Measurements from ENCODE around the gene MUC6. TPM values are rescaled to one million over a fixed set of nuclear protein-coding genes. Genes with fewer than 3 reads are reported as not detected.

The MUC6 gene
- total and polyA plus RNA-seq, 10 of the 15 experiments (the other 5 are each of a cell fraction or from before 2014, with no cell fraction given), result 0.03 TPM; not detected in 8

DNA sequence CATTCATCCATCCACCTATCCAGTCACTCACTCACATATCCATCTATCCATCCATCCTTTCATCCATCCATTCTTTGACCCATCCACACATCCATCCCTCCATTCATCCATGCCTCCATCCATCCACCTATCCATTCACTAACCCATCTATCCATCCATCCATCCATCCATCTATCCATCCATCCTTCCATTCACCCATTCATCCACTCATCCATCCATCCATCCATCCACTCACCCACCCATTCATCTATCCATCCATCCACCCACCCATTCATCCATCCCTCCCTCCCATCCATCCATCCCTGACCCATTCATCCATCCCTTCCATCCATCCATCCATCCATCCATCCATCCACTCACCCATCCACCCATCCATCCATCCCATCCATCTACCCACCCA is 33.2 kb upstream of the MUC6 start (continued):
- TF ChIP-seq, protein P1, sequence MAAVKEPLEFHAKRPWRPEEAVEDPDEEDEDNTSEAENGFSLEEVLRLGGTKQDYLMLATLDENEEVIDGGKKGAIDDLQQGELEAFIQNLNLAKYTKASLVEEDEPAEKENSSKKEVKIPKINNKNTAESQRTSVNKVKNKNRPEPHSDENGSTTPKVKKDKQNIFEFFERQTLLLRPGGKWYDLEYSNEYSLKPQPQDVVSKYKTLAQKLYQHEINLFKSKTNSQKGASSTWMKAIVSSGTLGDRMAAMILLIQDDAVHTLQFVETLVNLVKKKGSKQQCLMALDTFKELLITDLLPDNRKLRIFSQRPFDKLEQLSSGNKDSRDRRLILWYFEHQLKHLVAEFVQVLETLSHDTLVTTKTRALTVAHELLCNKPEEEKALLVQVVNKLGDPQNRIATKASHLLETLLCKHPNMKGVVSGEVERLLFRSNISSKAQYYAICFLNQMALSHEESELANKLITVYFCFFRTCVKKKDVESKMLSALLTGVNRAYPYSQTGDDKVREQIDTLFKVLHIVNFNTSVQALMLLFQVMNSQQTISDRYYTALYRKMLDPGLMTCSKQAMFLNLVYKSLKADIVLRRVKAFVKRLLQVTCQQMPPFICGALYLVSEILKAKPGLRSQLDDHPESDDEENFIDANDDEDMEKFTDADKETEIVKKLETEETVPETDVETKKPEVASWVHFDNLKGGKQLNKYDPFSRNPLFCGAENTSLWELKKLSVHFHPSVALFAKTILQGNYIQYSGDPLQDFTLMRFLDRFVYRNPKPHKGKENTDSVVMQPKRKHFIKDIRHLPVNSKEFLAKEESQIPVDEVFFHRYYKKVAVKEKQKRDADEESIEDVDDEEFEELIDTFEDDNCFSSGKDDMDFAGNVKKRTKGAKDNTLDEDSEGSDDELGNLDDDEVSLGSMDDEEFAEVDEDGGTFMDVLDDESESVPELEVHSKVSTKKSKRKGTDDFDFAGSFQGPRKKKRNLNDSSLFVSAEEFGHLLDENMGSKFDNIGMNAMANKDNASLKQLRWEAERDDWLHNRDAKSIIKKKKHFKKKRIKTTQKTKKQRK (IDR thresholded peaks at IDR 0.05; ENCODE audit: low read depth, low read length), result no peak
- no peak for TF ChIP-seq SIN3A (IDR thresholded peaks at IDR 0.05; ENCODE audit: low read depth, low read length)

DNA sequence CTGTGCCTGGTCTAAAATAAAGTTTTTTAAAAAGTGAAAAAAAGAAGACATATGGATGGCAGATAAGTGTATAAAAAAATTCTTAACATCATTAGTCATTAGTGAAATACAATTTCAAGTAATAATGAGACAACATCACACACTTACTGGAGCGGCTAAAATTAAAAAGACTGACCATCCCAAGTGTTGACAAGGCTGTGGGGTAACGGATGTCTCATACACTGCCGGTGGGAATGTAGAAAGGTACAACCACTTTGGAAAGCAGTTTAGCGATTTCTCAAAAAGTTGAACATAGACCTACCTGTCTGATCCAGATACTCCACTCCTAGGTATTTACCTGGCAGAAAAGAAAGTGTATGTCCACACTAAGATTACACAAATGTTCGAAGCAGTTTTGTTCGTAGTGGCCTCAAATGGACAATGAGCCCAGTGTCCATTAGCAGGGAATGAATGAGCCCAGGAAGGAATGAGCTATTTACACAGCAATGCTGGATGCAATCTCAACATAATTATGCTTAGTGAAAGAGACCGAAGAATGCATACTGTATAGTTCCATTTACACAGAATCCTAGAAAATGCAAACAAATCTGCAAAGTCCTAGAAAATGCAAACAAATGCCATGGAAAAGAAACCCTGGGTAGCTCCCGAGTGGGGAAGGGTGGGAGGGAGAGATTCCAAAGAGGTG is 31.4 kb upstream of the MUC6 start:
- Histone ChIP-seq H3K79me2 (ENCODE audit: control insufficient read depth, insufficient read depth, low read length) (no peaks in the 10 kb centered on the region), H3K27ac (ENCODE audit: control insufficient read depth, insufficient read depth) (no peak overlapping the region), H3K9me3 (replicated peaks; ENCODE audit: control insufficient read depth, insufficient read depth, low read length) (no peaks in the 10 kb centered on the region), H4K20me1 (ENCODE audit: control insufficient read depth, insufficient read depth) (no peaks in the 10 kb centered on the region), H3K9ac (ENCODE audit: control insufficient read depth, insufficient read depth, low read length) (no peak overlapping the region), H3K27me3 (replicated peaks in 1 of 2; ENCODE audit: control insufficient read depth in 2 of 2, insufficient read depth in 2 of 2, low read length in 1 of 2) (no peaks in the 10 kb centered on the region), H3K36me3 (ENCODE audit: control insufficient read depth in 2 of 2, insufficient read depth in 2 of 2, low read length in 1 of 2) (no peaks in the 10 kb centered on the region), H3K4me1 (ENCODE audit: control insufficient read depth, insufficient read depth, low read length) (no peaks in the 10 kb centered on the region), H3K4me2 (ENCODE audit: control insufficient read depth, insufficient read depth) (no peak overlapping the region), H2AFZ (ENCODE audit: control insufficient read depth, low read depth, low read length) (no peak overlapping the region), H3K4me3 (no peak overlapping the region)
- no TSS peak for BruUV-seq (replicated peaks)
- RAD21 ChIA-PET (ENCODE audit: unreplicated experiment), result no interaction called here
- POLR2A ChIA-PET, result no interaction called here
- CTCF ChIA-PET, result no interaction called here
- ATAC-seq, result no peak
- SMC1A ChIA-PET (ENCODE audit: uncharacterized antibody, unreplicated experiment), result no interaction called here
- 48% methylated on average over 8 of the region's 8 CpGs for WGBS (ENCODE audit: insufficient coverage, insufficient replicate concordance, low lambda C conversion rate, missing lambda C conversion rate)
- DNase-seq (ENCODE audit: low read depth, low spot score), result no peak
- no peak for FAIRE-seq
- intact Hi-C loops (cut with micrococcal nuclease; ENCODE audit: unreplicated experiment) (no loop called here), in situ Hi-C loops (cut with MboI) (no loop called here)
- no peak for TF ChIP-seq SREBF1 (IDR thresholded peaks at IDR 0.05; ENCODE audit: low read length)
- TF ChIP-seq, protein P2, sequence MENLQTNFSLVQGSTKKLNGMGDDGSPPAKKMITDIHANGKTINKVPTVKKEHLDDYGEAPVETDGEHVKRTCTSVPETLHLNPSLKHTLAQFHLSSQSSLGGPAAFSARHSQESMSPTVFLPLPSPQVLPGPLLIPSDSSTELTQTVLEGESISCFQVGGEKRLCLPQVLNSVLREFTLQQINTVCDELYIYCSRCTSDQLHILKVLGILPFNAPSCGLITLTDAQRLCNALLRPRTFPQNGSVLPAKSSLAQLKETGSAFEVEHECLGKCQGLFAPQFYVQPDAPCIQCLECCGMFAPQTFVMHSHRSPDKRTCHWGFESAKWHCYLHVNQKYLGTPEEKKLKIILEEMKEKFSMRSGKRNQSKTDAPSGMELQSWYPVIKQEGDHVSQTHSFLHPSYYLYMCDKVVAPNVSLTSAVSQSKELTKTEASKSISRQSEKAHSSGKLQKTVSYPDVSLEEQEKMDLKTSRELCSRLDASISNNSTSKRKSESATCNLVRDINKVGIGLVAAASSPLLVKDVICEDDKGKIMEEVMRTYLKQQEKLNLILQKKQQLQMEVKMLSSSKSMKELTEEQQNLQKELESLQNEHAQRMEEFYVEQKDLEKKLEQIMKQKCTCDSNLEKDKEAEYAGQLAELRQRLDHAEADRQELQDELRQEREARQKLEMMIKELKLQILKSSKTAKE (IDR thresholded peaks at IDR 0.05; ENCODE audit: low read depth, poor library complexity, severe bottlenecking), result no peak
- TF ChIP-seq, protein P3, sequence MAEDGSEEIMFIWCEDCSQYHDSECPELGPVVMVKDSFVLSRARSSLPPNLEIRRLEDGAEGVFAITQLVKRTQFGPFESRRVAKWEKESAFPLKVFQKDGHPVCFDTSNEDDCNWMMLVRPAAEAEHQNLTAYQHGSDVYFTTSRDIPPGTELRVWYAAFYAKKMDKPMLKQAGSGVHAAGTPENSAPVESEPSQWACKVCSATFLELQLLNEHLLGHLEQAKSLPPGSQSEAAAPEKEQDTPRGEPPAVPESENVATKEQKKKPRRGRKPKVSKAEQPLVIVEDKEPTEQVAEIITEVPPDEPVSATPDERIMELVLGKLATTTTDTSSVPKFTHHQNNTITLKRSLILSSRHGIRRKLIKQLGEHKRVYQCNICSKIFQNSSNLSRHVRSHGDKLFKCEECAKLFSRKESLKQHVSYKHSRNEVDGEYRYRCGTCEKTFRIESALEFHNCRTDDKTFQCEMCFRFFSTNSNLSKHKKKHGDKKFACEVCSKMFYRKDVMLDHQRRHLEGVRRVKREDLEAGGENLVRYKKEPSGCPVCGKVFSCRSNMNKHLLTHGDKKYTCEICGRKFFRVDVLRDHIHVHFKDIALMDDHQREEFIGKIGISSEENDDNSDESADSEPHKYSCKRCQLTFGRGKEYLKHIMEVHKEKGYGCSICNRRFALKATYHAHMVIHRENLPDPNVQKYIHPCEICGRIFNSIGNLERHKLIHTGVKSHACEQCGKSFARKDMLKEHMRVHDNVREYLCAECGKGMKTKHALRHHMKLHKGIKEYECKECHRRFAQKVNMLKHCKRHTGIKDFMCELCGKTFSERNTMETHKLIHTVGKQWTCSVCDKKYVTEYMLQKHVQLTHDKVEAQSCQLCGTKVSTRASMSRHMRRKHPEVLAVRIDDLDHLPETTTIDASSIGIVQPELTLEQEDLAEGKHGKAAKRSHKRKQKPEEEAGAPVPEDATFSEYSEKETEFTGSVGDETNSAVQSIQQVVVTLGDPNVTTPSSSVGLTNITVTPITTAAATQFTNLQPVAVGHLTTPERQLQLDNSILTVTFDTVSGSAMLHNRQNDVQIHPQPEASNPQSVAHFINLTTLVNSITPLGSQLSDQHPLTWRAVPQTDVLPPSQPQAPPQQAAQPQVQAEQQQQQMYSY (CRISPR knock-in tag; IDR thresholded peaks at IDR 0.05), result no peak
- TF ChIP-seq STAT3 (IDR thresholded peaks at IDR 0.05; ENCODE audit: low read depth, low read length), result no peak
- TF ChIP-seq RCOR1 (conservative IDR thresholded peaks at IDR 0.05; ENCODE audit: low read depth, low read length), result no peak
- no peak for TF ChIP-seq ZNF274 (IDR thresholded peaks at IDR 0.05; ENCODE audit: insufficient read depth, insufficient read length)
- no peak for TF ChIP-seq SUZ12 (IDR thresholded peaks at IDR 0.05; ENCODE audit: unreplicated experiment)
- no peak for TF ChIP-seq JUNB (IDR thresholded peaks at IDR 0.05)
- no peak for TF ChIP-seq GABPA (IDR thresholded peaks at IDR 0.05; ENCODE audit: low read depth)
- TF ChIP-seq EZH2 (IDR thresholded peaks at IDR 0.05; ENCODE audit: borderline replicate concordance, control insufficient read depth, low read depth, low read length), result no peak
- TF ChIP-seq PAX8 (IDR thresholded peaks at IDR 0.05), result no peak
- TF ChIP-seq POU2F2 (IDR thresholded peaks at IDR 0.05; ENCODE audit: borderline replicate concordance, low read depth, low read length), result no peak
